Brain microvascular endothelial cell (primary cell): Measurements from ENCODE around the gene RHBDD2.
"Not testable (repeated sequence)": the region's sequence is repeated elsewhere in the genome, so short reads cannot be mapped to it uniquely, and the experiment has no call there.

Experiments
- DNase-seq: peaks from one replicate; pipeline ENCODE4 v3.0.0-alpha.2; 2020
- H3K27ac ChIP-seq: fragments of 250-450 bp; sonication (Bioruptor Pico); 2 replicates; pipeline ENCODE4 v1.5.1; 2020; ENCODE audit warnings: mild to moderate bottlenecking, moderate library complexity
- H3K27me3 ChIP-seq: fragments of 250-450 bp; sonication (Bioruptor Pico); replicated peaks from 2 replicates; pipeline ENCODE4 v1.5.1; 2020; ENCODE audit warnings: mild to moderate bottlenecking
- H3K36me3 ChIP-seq: fragments of 250-450 bp; sonication (Bioruptor Pico); replicated peaks from 2 replicates; pipeline ENCODE4 v1.5.1; 2020; ENCODE audit warnings: mild to moderate bottlenecking
- H3K4me3 ChIP-seq: 2 replicates; pipeline ENCODE4 v1.5.1; 2011; ENCODE audit warnings: low read depth, mild to moderate bottlenecking, control low read depth, low read length, moderate library complexity
- in situ Hi-C: cut with HindIII; loops from 2 replicates; pipeline ENCODE4 v1.10.0; 2017; ENCODE audit warnings: low sequenced_read_pairs, low pct_ligation_motif_present
- TF ChIP-seq, protein P1 (sequence below): IDR thresholded peaks from 2 replicates; pipeline ENCODE4 v1.5.1; 2011; ENCODE audit warnings: low read depth, mild to moderate bottlenecking, moderate library complexity, low read length, control low read depth, inconsistent platforms; ENCODE audit errors: missing control alignments

Gene RHBDD2

GRCh38 chr7:75869776-75870379, 9.0 kb upstream of the RHBDD2 start:
- in situ Hi-C loops, result no loop called here
- Histone ChIP-seq H3K27me3 (no peaks in the 10 kb centered on the region), H3K36me3 (no peaks in the 10 kb centered on the region), H3K27ac (no peak overlapping the region), H3K4me3 (no peak overlapping the region)
- no peak for DNase-seq
- TF ChIP-seq, protein P1, sequence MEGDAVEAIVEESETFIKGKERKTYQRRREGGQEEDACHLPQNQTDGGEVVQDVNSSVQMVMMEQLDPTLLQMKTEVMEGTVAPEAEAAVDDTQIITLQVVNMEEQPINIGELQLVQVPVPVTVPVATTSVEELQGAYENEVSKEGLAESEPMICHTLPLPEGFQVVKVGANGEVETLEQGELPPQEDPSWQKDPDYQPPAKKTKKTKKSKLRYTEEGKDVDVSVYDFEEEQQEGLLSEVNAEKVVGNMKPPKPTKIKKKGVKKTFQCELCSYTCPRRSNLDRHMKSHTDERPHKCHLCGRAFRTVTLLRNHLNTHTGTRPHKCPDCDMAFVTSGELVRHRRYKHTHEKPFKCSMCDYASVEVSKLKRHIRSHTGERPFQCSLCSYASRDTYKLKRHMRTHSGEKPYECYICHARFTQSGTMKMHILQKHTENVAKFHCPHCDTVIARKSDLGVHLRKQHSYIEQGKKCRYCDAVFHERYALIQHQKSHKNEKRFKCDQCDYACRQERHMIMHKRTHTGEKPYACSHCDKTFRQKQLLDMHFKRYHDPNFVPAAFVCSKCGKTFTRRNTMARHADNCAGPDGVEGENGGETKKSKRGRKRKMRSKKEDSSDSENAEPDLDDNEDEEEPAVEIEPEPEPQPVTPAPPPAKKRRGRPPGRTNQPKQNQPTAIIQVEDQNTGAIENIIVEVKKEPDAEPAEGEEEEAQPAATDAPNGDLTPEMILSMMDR, result no peak

GRCh38 chr7:75870557-75871161, 8.2 kb upstream of the RHBDD2 start:
- TF ChIP-seq, protein P1, result no peak
- H3K27me3 ChIP-seq, result no peaks in the 10 kb centered on the region
- no peak overlapping the region for H3K4me3 ChIP-seq
- no peak for DNase-seq
- in situ Hi-C loops, result no loop called here
- no peak overlapping the region for H3K27ac ChIP-seq
- H3K36me3 ChIP-seq, result no peaks in the 10 kb centered on the region

DNA sequence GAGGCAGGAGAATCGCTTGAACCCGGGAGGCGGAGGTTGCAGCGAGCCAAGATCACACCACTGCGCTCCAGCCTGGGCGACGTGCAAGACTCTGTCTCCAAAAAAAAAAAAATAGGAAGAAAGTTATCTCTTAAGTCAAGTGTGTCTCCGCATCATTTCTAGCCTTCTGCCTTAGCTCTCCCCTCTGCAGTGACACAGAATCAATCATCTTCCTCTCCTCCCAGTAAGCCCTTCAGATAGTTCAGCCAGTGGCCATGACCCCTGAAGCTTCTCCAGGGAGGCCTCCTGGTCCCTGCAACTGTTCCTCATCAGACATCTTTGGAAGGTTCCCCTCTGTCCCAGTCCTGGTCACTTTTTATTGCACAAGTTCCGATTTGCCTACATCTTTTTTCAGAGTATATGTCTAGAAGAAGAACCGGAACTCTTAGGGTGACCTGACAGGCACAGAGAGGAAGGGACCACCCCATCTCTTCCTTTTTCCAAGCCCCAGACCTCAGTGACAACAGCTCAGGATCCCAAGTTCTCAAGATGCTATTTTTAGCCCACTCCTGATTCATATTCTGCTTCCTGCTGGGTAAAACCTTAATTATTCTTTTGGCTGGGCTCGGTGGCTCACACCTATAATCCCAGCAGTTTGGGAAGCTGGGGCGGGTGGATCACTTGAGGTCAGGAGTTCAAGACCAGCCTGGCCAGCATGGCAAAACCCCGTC, 6.6 kb upstream of the RHBDD2 start:
- Histone ChIP-seq H3K27ac (no peak overlapping the region), H3K4me3 (no peak overlapping the region), H3K27me3 (no peaks in the 10 kb centered on the region), H3K36me3 (no peaks in the 10 kb centered on the region)
- TF ChIP-seq, protein P1, result no peak
- in situ Hi-C loops, result no loop called here
- no peak for DNase-seq

GRCh38 chr7:75874180-75874579, 4.7 kb upstream of the RHBDD2 start:
- H3K36me3 ChIP-seq, H3K4me3 ChIP-seq, DNase-seq, H3K27me3 ChIP-seq, in situ Hi-C loops, H3K27ac ChIP-seq: not testable (repeated sequence)

DNA sequence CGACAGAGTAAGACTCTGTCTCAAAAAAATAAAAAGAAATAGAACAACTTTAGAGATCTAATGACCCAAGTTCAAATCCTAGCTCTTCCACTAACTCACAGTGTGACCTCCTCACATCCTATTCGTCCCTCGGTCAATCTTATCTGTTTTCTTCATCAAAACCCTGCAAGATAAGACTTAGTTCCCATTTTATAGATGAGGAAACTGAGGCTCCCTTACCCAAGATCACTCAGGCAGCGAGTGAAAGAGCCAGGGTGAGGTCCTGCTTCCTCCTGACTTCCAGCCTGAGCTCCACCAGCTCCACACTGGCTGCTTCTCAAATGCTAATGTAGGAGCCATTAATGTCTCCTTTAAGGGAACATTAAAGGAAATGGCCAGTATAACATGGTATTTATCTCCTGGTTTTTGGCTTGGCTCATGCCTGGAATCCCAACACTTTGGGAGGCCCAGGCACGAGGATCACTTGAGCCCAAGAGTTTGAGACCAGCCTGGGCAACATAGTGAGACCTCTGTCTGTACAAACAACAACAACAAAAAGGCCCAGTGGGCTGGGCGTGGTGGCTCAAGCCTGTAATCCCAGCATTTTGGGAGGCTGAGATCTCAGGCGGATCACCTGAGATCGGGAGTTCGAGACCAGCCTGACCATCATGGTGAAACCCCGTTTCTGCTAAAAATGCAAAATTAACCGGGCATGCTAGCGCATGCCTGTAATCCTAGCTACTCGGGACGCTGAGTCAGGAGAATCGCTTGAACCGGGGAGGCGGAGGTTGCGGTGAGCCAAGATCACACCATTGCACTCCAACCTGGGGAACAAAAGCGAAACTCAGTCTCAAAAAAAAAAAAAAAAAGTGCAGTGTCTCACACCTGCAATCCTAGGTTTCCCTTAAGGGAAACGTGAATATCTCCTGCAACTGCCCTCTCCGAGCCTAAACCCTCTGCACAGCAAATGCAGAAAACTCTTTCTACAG, 3.4 kb upstream of the RHBDD2 start:
- no peaks in the 10 kb centered on the region for H3K27me3 ChIP-seq
- H3K27ac ChIP-seq, result no peak overlapping the region
- no peak overlapping the region for H3K4me3 ChIP-seq
- TF ChIP-seq, protein P1, result no peak
- DNase-seq, result no peak
- in situ Hi-C loops, result no loop called here
- H3K36me3 ChIP-seq, result no peaks in the 10 kb centered on the region
